Panc1 (cell line): ENCODE measurements around the gene GP9. TPM values are rescaled to one million over a fixed set of nuclear protein-coding genes. Genes with fewer than 3 reads are reported as not detected.

Source experiments
- ATAC-seq: fragments of 200-7000 bp; cut with Tn5 transposase; 2 replicates; pipeline ENCODE4 v1.9.1; 2020; ENCODE audit warnings: mild to moderate bottlenecking, moderate library complexity
- BruUV-seq: library from RNA; stranded (reverse); fragments of 400-500 nt; replicated peaks from 2 replicates; lab custom pipeline; 2021; lab: Mats Ljungman, UMichigan
- CTCF ChIA-PET: fragments of 300-600 bp; sonication (Branson Sonifier 250); formaldehyde crosslinking; loops from one replicate; lab custom pipeline; 2022; ENCODE audit warnings: antibody characterized with exemption; lab: Charles Lee
- POLR2A ChIA-PET: fragments of 300-600 bp; sonication (Branson Sonifier 250); formaldehyde crosslinking; loops from one replicate; lab custom pipeline; 2022; ENCODE audit warnings: antibody characterized with exemption; lab: Charles Lee
- DNase-seq: peaks from one replicate; pipeline ENCODE4 v3.0.0-alpha.2; 2010; ENCODE audit warnings: low read depth, low spot score
- H3K27ac ChIP-seq: 2 replicates; pipeline ENCODE4 v1.5.1; 2011; ENCODE audit warnings: mild to moderate bottlenecking, low read length, inconsistent platforms
- H3K27me3 ChIP-seq: fragments of 200-500 bp; sonication (Bioruptor generic); 2 replicates; pipeline ENCODE4 v1.6.0; 2014; ENCODE audit warnings: low read length, inconsistent platforms; ENCODE audit not compliant: control insufficient read depth, insufficient read depth
- H3K36me3 ChIP-seq: fragments of 200-500 bp; sonication (Bioruptor generic); 2 replicates; pipeline ENCODE4 v1.5.1; 2014; ENCODE audit warnings: inconsistent platforms, mild to moderate bottlenecking, low read length, moderate library complexity; ENCODE audit not compliant: control insufficient read depth, insufficient read depth
- H3K4me1 ChIP-seq: 2 replicates; pipeline ENCODE4 v1.5.1; 2011; ENCODE audit warnings: inconsistent platforms, mild to moderate bottlenecking, low read length, moderate library complexity; ENCODE audit not compliant: control insufficient read depth, insufficient read depth
- H3K4me3 ChIP-seq, 2 experiments: 2 replicates each; pipeline ENCODE4 v1.5.1; 2011 to 2012; ENCODE audit warnings: low read depth in 2 of 2, low read length in 2 of 2, mild to moderate bottlenecking in 2 of 2, inconsistent platforms in 1 of 2, moderate library complexity in 1 of 2
- H3K9me3 ChIP-seq: fragments of 200-500 bp; sonication (Bioruptor generic); 2 replicates; pipeline ENCODE4 v1.5.1; 2014; ENCODE audit warnings: low read depth, mild to moderate bottlenecking, inconsistent platforms, low read length, moderate library complexity; ENCODE audit not compliant: control insufficient read depth, insufficient read depth
- CTCF ChIP-seq: fragments of 450-650 bp; IDR thresholded peaks from 2 replicates; pipeline ENCODE4 v1.5.1; 2017; ENCODE audit warnings: mild to moderate bottlenecking
- POLR2AphosphoS5 ChIP-seq: IDR thresholded peaks from 2 replicates; pipeline ENCODE4 v1.6.1; 2012; ENCODE audit warnings: mild to moderate bottlenecking, low read depth, low read length, moderate library complexity
- REST ChIP-seq, 2 experiments: IDR thresholded peaks; 2 replicates each; pipeline ENCODE4 v1.6.1; 2011 to 2012; ENCODE audit warnings: low read depth in 2 of 2, control low read depth in 1 of 2, low read length in 1 of 2, mild to moderate bottlenecking in 1 of 2, moderate library complexity in 1 of 2; ENCODE audit not compliant: insufficient read depth in 1 of 2
- SIN3A ChIP-seq: IDR thresholded peaks from 2 replicates; pipeline ENCODE4 v1.6.1; 2012; ENCODE audit warnings: low read depth, mild to moderate bottlenecking, low read length, moderate library complexity, borderline replicate concordance; ENCODE audit not compliant: insufficient read depth
- TCF7L2 ChIP-seq: IDR thresholded peaks from 2 replicates; pipeline ENCODE4 v1.6.1; 2011; ENCODE audit warnings: mild to moderate bottlenecking, low read depth, low read length, inconsistent platforms
- in situ Hi-C: cut with HindIII; loops from 2 replicates; pipeline ENCODE4 v1.10.0; 2016; ENCODE audit warnings: low sequenced_read_pairs, low pct_unique_long_range_greater_than_20kb
- intact Hi-C: fragments of 100-400 bp; cut with micrococcal nuclease; formaldehyde crosslinking; loops from one replicate; pipeline ENCODE4 v1.10.0; 2022; ENCODE audit not compliant: unreplicated experiment
- total RNA-seq: library from RNA; stranded (reverse); gene quantifications from one replicate; pipeline ENCODE4 v1.2.1, GENCODE V29; 2021; ENCODE audit not compliant: unreplicated experiment

The GP9 gene
- total RNA-seq, 1 experiment from 2014 or later = not detected

- Histone ChIP-seq H3K36me3 (no peaks in the 10 kb centered on the region), H3K27me3 (no peaks in the 10 kb centered on the region), H3K4me3 (no peak overlapping the region), H3K27ac (no peak overlapping the region), H3K9me3 (no peaks in the 10 kb centered on the region), H3K4me1 (0 out of 2 replicates have a peak, but pooled peaks cover 5% of the 10 kb centered on the region)
- intact Hi-C loops (no loop called here), in situ Hi-C loops (no loop called here)
- ATAC-seq = no peak
- ChIA-PET POLR2A (no interaction called here), CTCF (no interaction called here)
- BruUV-seq = no TSS peak
- DNase-seq = no peak
- TF ChIP-seq CTCF = no peak
- TF ChIP-seq TCF7L2 = no peak
- TF ChIP-seq POLR2AphosphoS5 = no peak
- no peak for TF ChIP-seq REST (IDR thresholded peaks at IDR 0.05; ENCODE audit: insufficient read depth in 1 of 2, low read depth in 2 of 2, low read length in 1 of 2)
- no peak for TF ChIP-seq SIN3A
Measured at GRCh38 chr3:129033633-129034321, 26.8 kb upstream of the GP9 start.

GRCh38 chr3:129034642-129035041 lies 25.9 kb upstream of the GP9 start:
- ChIA-PET CTCF (no interaction called here), POLR2A (no interaction called here)
- Histone ChIP-seq H3K4me3 (no peak overlapping the region), H3K27me3 (no peaks in the 10 kb centered on the region), H3K27ac (no peak overlapping the region), H3K4me1 (0 out of 2 replicates have a peak, but pooled peaks cover 7% of the 10 kb centered on the region), H3K9me3 (no peaks in the 10 kb centered on the region), H3K36me3 (no peaks in the 10 kb centered on the region)
- intact Hi-C loops = no loop called here
- no TSS peak for BruUV-seq
- in situ Hi-C loops = no loop called here
- ATAC-seq (no peak), DNase-seq (no peak)
- TF ChIP-seq POLR2AphosphoS5 = no peak
- TF ChIP-seq TCF7L2 = no peak
- no peak for TF ChIP-seq CTCF
- no peak for TF ChIP-seq SIN3A
- no peak for TF ChIP-seq REST (IDR thresholded peaks at IDR 0.05; ENCODE audit: insufficient read depth in 1 of 2, low read depth in 2 of 2, low read length in 1 of 2)
